ENCODE results near the gene RBM47.

RBM47 gene

DNA sequence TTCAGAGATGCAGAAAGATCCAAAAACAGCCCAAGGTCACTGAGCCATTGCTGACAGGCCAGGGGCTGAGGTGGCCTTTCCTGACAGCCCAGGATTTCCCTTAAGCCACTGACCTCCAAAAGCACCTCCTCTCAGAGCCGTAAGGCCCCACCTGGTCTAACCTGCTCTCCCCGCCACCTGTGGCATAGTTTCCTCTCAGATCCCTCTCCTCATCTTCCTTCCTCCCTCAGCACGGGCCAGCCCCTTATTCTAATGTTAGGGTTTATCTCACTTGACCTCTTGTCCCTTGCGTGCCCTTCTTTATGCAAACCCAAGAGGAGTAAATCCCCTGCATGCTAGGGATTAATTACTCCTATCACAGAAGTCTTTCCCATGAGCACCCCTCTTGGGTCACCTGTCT, 113.0 kb downstream of the RBM47 start:
- WGBS, result 73% methylated on average over 4 of the region's 4 CpGs
- H3K27ac ChIP-seq (ENCODE audit: low read length, poor library complexity, severe bottlenecking), result no peak overlapping the region
- no peaks in the 10 kb centered on the region for H3K36me3 ChIP-seq (ENCODE audit: control insufficient read depth in 1 of 2, insufficient read depth in 2 of 2, low read depth in 1 of 2, low read length in 2 of 2)
- no peak overlapping the region for H3K4me3 ChIP-seq (ENCODE audit: insufficient read depth in 1 of 2, low read depth in 1 of 2, low read length in 2 of 2)
- no peaks in the 10 kb centered on the region for H3K27me3 ChIP-seq (ENCODE audit: control insufficient read depth in 1 of 2, insufficient read depth in 1 of 2, low read length in 2 of 2)
- H2BK120ac ChIP-seq (ENCODE audit: low read depth, low read length), result no peak overlapping the region
- peak overlapping the region; percentile 5 for H2AK5ac ChIP-seq (ENCODE audit: low read length, severe bottlenecking)
- H2BK12ac ChIP-seq (ENCODE audit: low read length in 2 of 2), result no peak overlapping the region
- H3K4me1 ChIP-seq (ENCODE audit: control insufficient read depth, insufficient read depth, low read depth, low read length), result peaks cover 12% of the 10 kb centered on the region
- no peaks in the 10 kb centered on the region for H3K79me1 ChIP-seq (replicated peaks; ENCODE audit: low read length, poor library complexity, severe bottlenecking)
- no peaks in the 10 kb centered on the region for H3K9me3 ChIP-seq (ENCODE audit: control insufficient read depth, low read length)
- no peak overlapping the region for H3K23ac ChIP-seq (ENCODE audit: low read length in 2 of 2)
- no peak overlapping the region for H3K9ac ChIP-seq (ENCODE audit: low read length)
- no peak overlapping the region for H4K91ac ChIP-seq (ENCODE audit: low read length)
- DNase-seq, result no peak
- H2BK5ac ChIP-seq (ENCODE audit: low read depth, low read length, poor library complexity, severe bottlenecking), result no peak overlapping the region
- no peak overlapping the region for H3K14ac ChIP-seq (ENCODE audit: low read length in 2 of 2)
- no peak overlapping the region for H3K4me2 ChIP-seq (ENCODE audit: low read length, poor library complexity, severe bottlenecking)
- H3K4ac ChIP-seq (ENCODE audit: low read depth in 1 of 2, low read length in 2 of 2), result no peak overlapping the region
- no peak overlapping the region for H2AFZ ChIP-seq (ENCODE audit: low read depth, low read length)
- no peak overlapping the region for H2BK15ac ChIP-seq (ENCODE audit: low read depth, poor library complexity, severe bottlenecking)
- H3K18ac ChIP-seq (ENCODE audit: low read depth in 1 of 2, low read length in 2 of 2), result no peak overlapping the region
- H4K8ac ChIP-seq (ENCODE audit: low read length), result no peak overlapping the region

DNA sequence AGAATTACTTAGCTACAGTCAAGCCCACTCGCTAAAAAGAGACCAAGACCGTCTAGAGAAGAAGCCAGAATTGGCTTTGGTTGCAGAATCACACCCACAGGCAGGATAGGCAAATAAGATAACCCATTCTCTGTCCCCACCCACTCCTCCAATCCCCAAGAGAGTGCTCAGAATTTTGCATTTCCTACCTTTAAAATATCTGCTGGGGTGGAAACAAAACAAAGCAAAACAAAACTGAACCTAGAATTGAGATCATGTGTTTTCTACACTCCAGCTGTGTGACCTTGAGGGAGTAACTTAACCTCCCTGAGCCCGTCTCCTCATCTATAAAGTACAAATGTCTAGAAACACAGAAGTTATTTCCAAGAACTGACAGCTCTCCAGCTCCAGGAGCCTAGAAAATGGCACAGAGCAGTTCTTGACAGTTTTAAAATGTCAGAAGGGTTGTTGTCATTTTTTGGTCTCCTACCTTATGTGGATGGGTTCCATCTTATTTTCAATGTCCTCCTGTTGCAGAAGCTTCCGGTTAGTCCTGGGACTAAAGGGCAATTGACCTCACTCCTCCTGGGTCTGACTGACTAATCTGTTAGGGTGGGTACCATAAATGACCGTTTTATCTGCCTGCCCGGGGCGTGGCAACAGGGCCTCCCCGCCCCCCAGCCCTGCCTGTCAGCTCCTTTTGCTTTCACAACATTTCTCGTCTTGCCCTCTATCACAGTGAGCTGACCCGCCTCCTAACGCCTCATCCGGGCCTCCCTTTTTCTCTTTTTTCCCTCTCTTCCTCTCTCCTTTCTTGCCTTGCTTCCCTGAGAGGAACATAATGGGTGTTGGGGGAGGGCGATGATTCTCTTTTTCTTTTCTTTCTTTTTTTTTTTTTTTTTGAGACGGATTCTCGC, 114.0 kb downstream of the RBM47 start:
- H2AK5ac ChIP-seq (ENCODE audit: low read length, severe bottlenecking), result peak overlapping the region; percentile 12
- DNase-seq, result peak; percentile 16
- peaks cover 12% of the 10 kb centered on the region for H3K4me1 ChIP-seq (ENCODE audit: control insufficient read depth, insufficient read depth, low read depth, low read length)
- H2AFZ ChIP-seq (ENCODE audit: low read depth, low read length), result peak overlapping the region; percentile 42
- H2BK12ac ChIP-seq (ENCODE audit: low read length in 2 of 2), result peak overlapping the region in 1 of 2 experiments; percentile 39
- no peak overlapping the region for H2BK5ac ChIP-seq (ENCODE audit: low read depth, low read length, poor library complexity, severe bottlenecking)
- no peaks in the 10 kb centered on the region for H3K36me3 ChIP-seq (ENCODE audit: control insufficient read depth in 1 of 2, insufficient read depth in 2 of 2, low read depth in 1 of 2, low read length in 2 of 2)
- H3K27ac ChIP-seq (ENCODE audit: low read length, poor library complexity, severe bottlenecking), result peak overlapping the region; percentile 74
- no peak overlapping the region for H3K18ac ChIP-seq (ENCODE audit: low read depth in 1 of 2, low read length in 2 of 2)
- H3K4me2 ChIP-seq (ENCODE audit: low read length, poor library complexity, severe bottlenecking), result no peak overlapping the region
- H3K27me3 ChIP-seq (ENCODE audit: control insufficient read depth in 1 of 2, insufficient read depth in 1 of 2, low read length in 2 of 2), result no peaks in the 10 kb centered on the region
- H4K8ac ChIP-seq (ENCODE audit: low read length), result peak overlapping the region; percentile 9
- no peak overlapping the region for H2BK120ac ChIP-seq (ENCODE audit: low read depth, low read length)
- no peak overlapping the region for H3K23ac ChIP-seq (ENCODE audit: low read length in 2 of 2)
- no peak overlapping the region for H3K14ac ChIP-seq (ENCODE audit: low read length in 2 of 2)
- no peak overlapping the region for H2BK15ac ChIP-seq (ENCODE audit: low read depth, poor library complexity, severe bottlenecking)
- H3K4ac ChIP-seq (ENCODE audit: low read depth in 1 of 2, low read length in 2 of 2), result no peak overlapping the region
- no peaks in the 10 kb centered on the region for H3K79me1 ChIP-seq (replicated peaks; ENCODE audit: low read length, poor library complexity, severe bottlenecking)
- no peak overlapping the region for H4K91ac ChIP-seq (ENCODE audit: low read length)
- 58% methylated on average over 11 of the region's 15 CpGs for WGBS
- no peaks in the 10 kb centered on the region for H3K9me3 ChIP-seq (ENCODE audit: control insufficient read depth, low read length)
- no peak overlapping the region for H3K4me3 ChIP-seq (ENCODE audit: insufficient read depth in 1 of 2, low read depth in 1 of 2, low read length in 2 of 2)
- H3K9ac ChIP-seq (ENCODE audit: low read length), result peak overlapping the region; percentile 7

DNA sequence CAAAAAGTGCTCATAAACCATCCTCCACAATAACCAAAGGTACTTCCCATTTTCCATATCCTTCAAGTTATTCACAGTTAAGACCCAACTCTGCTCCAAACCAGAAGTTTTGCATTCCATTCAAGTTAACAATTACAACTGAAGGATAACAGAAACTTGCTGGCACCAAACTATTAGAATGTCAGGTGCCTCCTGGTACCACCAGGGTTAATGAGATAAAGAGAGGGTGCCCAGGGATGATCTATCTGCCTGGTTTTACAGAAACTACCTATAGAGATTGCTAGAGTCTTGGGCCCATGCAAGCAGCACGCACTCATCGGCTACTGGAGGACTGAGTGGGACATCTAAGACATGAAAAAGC, 114.6 kb downstream of the RBM47 start:
- no peak overlapping the region for H3K14ac ChIP-seq (ENCODE audit: low read length in 2 of 2)
- H2AFZ ChIP-seq (ENCODE audit: low read depth, low read length), result no peak overlapping the region
- no peaks in the 10 kb centered on the region for H3K9me3 ChIP-seq (ENCODE audit: control insufficient read depth, low read length)
- H2AK5ac ChIP-seq (ENCODE audit: low read length, severe bottlenecking), result peak overlapping the region; percentile 12
- peak overlapping the region; percentile 7 for H3K9ac ChIP-seq (ENCODE audit: low read length)
- no peaks in the 10 kb centered on the region for H3K36me3 ChIP-seq (ENCODE audit: control insufficient read depth in 1 of 2, insufficient read depth in 2 of 2, low read depth in 1 of 2, low read length in 2 of 2)
- H3K4me2 ChIP-seq (ENCODE audit: low read length, poor library complexity, severe bottlenecking), result peak overlapping the region; percentile 67
- DNase-seq, result no peak
- no peaks in the 10 kb centered on the region for H3K79me1 ChIP-seq (replicated peaks; ENCODE audit: low read length, poor library complexity, severe bottlenecking)
- no peaks in the 10 kb centered on the region for H3K27me3 ChIP-seq (ENCODE audit: control insufficient read depth in 1 of 2, insufficient read depth in 1 of 2, low read length in 2 of 2)
- peaks cover 12% of the 10 kb centered on the region for H3K4me1 ChIP-seq (ENCODE audit: control insufficient read depth, insufficient read depth, low read depth, low read length)
- no peak overlapping the region for H3K18ac ChIP-seq (ENCODE audit: low read depth in 1 of 2, low read length in 2 of 2)
- no peak overlapping the region for H3K4me3 ChIP-seq (ENCODE audit: insufficient read depth in 1 of 2, low read depth in 1 of 2, low read length in 2 of 2)
- H4K91ac ChIP-seq (ENCODE audit: low read length), result no peak overlapping the region
- 100% methylated on average over 2 of the region's 2 CpGs for WGBS
- no peak overlapping the region for H3K4ac ChIP-seq (ENCODE audit: low read depth in 1 of 2, low read length in 2 of 2)
- no peak overlapping the region for H2BK12ac ChIP-seq (ENCODE audit: low read length in 2 of 2)
- no peak overlapping the region for H2BK15ac ChIP-seq (ENCODE audit: low read depth, poor library complexity, severe bottlenecking)
- H3K27ac ChIP-seq (ENCODE audit: low read length, poor library complexity, severe bottlenecking), result peak overlapping the region; percentile 74
- H3K23ac ChIP-seq (ENCODE audit: low read length in 2 of 2), result no peak overlapping the region
- H2BK5ac ChIP-seq (ENCODE audit: low read depth, low read length, poor library complexity, severe bottlenecking), result no peak overlapping the region
- H4K8ac ChIP-seq (ENCODE audit: low read length), result no peak overlapping the region
- no peak overlapping the region for H2BK120ac ChIP-seq (ENCODE audit: low read depth, low read length)

DNA sequence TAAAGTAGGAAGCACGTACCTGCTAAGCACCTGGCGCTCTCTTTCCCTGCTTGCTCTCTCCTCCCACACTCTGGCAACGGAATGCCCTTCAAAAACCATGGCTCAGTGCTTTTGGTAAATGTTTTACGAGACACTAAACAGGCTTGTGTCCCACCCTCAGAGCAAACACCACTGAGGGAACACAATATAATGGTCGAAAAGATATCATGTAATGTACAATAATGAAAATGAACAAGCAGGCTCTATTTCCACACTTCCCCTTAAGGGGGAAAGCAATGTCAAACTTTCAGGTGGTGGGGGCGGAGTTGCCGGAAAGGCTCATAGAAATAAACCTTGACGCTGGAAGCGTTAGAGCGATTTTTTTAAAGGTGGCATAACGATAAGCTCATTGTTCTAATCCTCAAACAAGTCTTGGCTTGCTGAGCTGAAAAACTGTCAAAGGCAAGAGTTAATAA, 115.1 kb downstream of the RBM47 start:
- H3K4me3 ChIP-seq (ENCODE audit: insufficient read depth in 1 of 2, low read depth in 1 of 2, low read length in 2 of 2), result no peak overlapping the region
- H4K91ac ChIP-seq (ENCODE audit: low read length), result no peak overlapping the region
- H2AFZ ChIP-seq (ENCODE audit: low read depth, low read length), result no peak overlapping the region
- no peaks in the 10 kb centered on the region for H3K36me3 ChIP-seq (ENCODE audit: control insufficient read depth in 1 of 2, insufficient read depth in 2 of 2, low read depth in 1 of 2, low read length in 2 of 2)
- H3K4me2 ChIP-seq (ENCODE audit: low read length, poor library complexity, severe bottlenecking), result peak overlapping the region; percentile 67
- no peak overlapping the region for H3K14ac ChIP-seq (ENCODE audit: low read length in 2 of 2)
- H3K4ac ChIP-seq (ENCODE audit: low read depth in 1 of 2, low read length in 2 of 2), result no peak overlapping the region
- WGBS, result 95% methylated on average over 9 of the region's 11 CpGs
- peak overlapping the region; percentile 82 for H2BK5ac ChIP-seq (ENCODE audit: low read depth, low read length, poor library complexity, severe bottlenecking)
- H2AK5ac ChIP-seq (ENCODE audit: low read length, severe bottlenecking), result peak overlapping the region; percentile 89
- H3K27me3 ChIP-seq (ENCODE audit: control insufficient read depth in 1 of 2, insufficient read depth in 1 of 2, low read length in 2 of 2), result no peaks in the 10 kb centered on the region
- no peaks in the 10 kb centered on the region for H3K79me1 ChIP-seq (replicated peaks; ENCODE audit: low read length, poor library complexity, severe bottlenecking)
- H4K8ac ChIP-seq (ENCODE audit: low read length), result no peak overlapping the region
- H3K23ac ChIP-seq (ENCODE audit: low read length in 2 of 2), result no peak overlapping the region
- no peaks in the 10 kb centered on the region for H3K9me3 ChIP-seq (ENCODE audit: control insufficient read depth, low read length)
- H2BK12ac ChIP-seq (ENCODE audit: low read length in 2 of 2), result no peak overlapping the region
- H2BK120ac ChIP-seq (ENCODE audit: low read depth, low read length), result no peak overlapping the region
- peaks cover 12% of the 10 kb centered on the region for H3K4me1 ChIP-seq (ENCODE audit: control insufficient read depth, insufficient read depth, low read depth, low read length)
- H3K9ac ChIP-seq (ENCODE audit: low read length), result no peak overlapping the region
- H3K18ac ChIP-seq (ENCODE audit: low read depth in 1 of 2, low read length in 2 of 2), result no peak overlapping the region
- DNase-seq, result no peak
- H3K27ac ChIP-seq (ENCODE audit: low read length, poor library complexity, severe bottlenecking), result peak overlapping the region; percentile 74
- no peak overlapping the region for H2BK15ac ChIP-seq (ENCODE audit: low read depth, poor library complexity, severe bottlenecking)
